HCT116 (cell line): ENCODE data around the gene IRGM. TPM values are rescaled to one million over a fixed set of nuclear protein-coding genes. Genes with fewer than 3 reads are reported as not detected.

Experiments
- ATAC-seq: fragments of 200-7000 bp; cut with Tn5 transposase; 2 replicates; pipeline ENCODE4 v1.9.1; 2020; ENCODE audit warnings: mild to moderate bottlenecking, moderate library complexity
- BruUV-seq: library from RNA; stranded (reverse); fragments of 400-500 nt; replicated peaks from 2 replicates; lab custom pipeline; 2021; lab: Mats Ljungman, UMichigan
- CTCF ChIA-PET: fragments of 300-600 bp; sonication (Branson Sonifier 250); formaldehyde crosslinking; loops from one replicate; lab custom pipeline; 2021; ENCODE audit warnings: antibody characterized with exemption; lab: Charles Lee
- POLR2A ChIA-PET: fragments of 300-600, 350-600 bp; sonication (Branson Sonifier 250); formaldehyde crosslinking; loops from one replicate; lab custom pipeline; 2021; ENCODE audit warnings: antibody characterized with exemption; lab: Charles Lee
- RAD21 ChIA-PET, 2 experiments: fragments of 300-600 bp; sonication (Branson Sonifier 250); formaldehyde crosslinking; loops; one replicate each; lab custom pipeline; 2023; ENCODE audit warnings: low total read pairs in 2 of 2; ENCODE audit not compliant: uncharacterized antibody in 2 of 2, unreplicated experiment in 2 of 2, low non-redundant PET in 1 of 2; lab: Charles Lee
- DNase-seq: peaks from one replicate; pipeline ENCODE4 v3.0.0-alpha.2; 2010; ENCODE audit warnings: low read depth, low spot score
- H2AFZ ChIP-seq: fragments of 200-600 bp; shearing (Covaris generic), sonication (generic); 2 replicates; pipeline ENCODE4 v1.6.1; 2017; ENCODE audit warnings: low read depth, mixed run types, mixed read lengths, antibody characterized with exemption, low read length; ENCODE audit not compliant: poor library complexity, severe bottlenecking
- H3K27ac ChIP-seq: 2 replicates; pipeline ENCODE4 v1.5.1; 2012; ENCODE audit warnings: low read depth, low read length
- H3K27me3 ChIP-seq: fragments of 200-600 bp; sonication (generic); 2 replicates; pipeline ENCODE4 v1.6.1; 2016; ENCODE audit warnings: mixed run types, low read length, mixed read lengths; ENCODE audit not compliant: insufficient read depth
- H3K36me3 ChIP-seq, 2 experiments: fragments of 200-500 bp in 1 of 2; fragments of 200-600 bp in 1 of 2; sonication (Bioruptor generic) in 1 of 2; sonication (generic) in 1 of 2; 2 replicates each; pipeline versions ENCODE4 v1.5.1 to v1.6.1; 2014 to 2016; ENCODE audit warnings: low read length in 2 of 2, inconsistent platforms in 1 of 2, mixed read lengths in 1 of 2, mixed run types in 1 of 2; ENCODE audit not compliant: insufficient read depth in 2 of 2, control insufficient read depth in 1 of 2
- H3K4me1 ChIP-seq, 2 experiments: fragments of 200-600 bp in 1 of 2; sonication (generic) in 1 of 2; 2 replicates each; pipeline versions ENCODE4 v1.5.1 to v1.6.1; 2012 to 2017; ENCODE audit warnings: low read length in 2 of 2, inconsistent platforms in 1 of 2, mild to moderate bottlenecking in 1 of 2, mixed read lengths in 1 of 2, mixed run types in 1 of 2, moderate library complexity in 1 of 2; ENCODE audit not compliant: insufficient read depth in 2 of 2, control insufficient read depth in 1 of 2
- H3K4me2 ChIP-seq: fragments of 200-600 bp; sonication (generic); 2 replicates; pipeline ENCODE4 v1.6.1; 2017; ENCODE audit warnings: mixed run types, low read length, mixed read lengths
- H3K4me3 ChIP-seq, 2 experiments: fragments of 200-600 bp in 1 of 2; sonication (generic) in 1 of 2; replicated peaks in 1 of 2; 2 replicates each; pipeline ENCODE4 v1.5.1; 2011 to 2016; ENCODE audit warnings: low read length in 2 of 2, control low read depth in 1 of 2, low read depth in 1 of 2, mild to moderate bottlenecking in 1 of 2, mixed read lengths in 1 of 2, mixed run types in 1 of 2
- H3K79me2 ChIP-seq: fragments of 200-600 bp; sonication (generic); 2 replicates; pipeline ENCODE4 v1.6.1; 2017; ENCODE audit warnings: mild to moderate bottlenecking, mixed run types, low read length, moderate library complexity, mixed read lengths; ENCODE audit not compliant: insufficient read depth
- H3K9ac ChIP-seq: fragments of 200-600 bp; sonication (generic); 2 replicates; pipeline ENCODE4 v1.6.1; 2016; ENCODE audit warnings: low read length, mixed read lengths
- H3K9me2 ChIP-seq: fragments of 200-600 bp; sonication (generic), shearing (Covaris generic); 2 replicates; pipeline ENCODE4 v1.6.1; 2017; ENCODE audit warnings: mixed run types, mild to moderate bottlenecking, moderate library complexity; ENCODE audit not compliant: insufficient read depth
- H3K9me3 ChIP-seq, 2 experiments: fragments of 200-500 bp in 1 of 2; fragments of 200-600 bp in 1 of 2; sonication (Bioruptor generic) in 1 of 2; sonication (generic) in 1 of 2; 2 replicates each; pipeline ENCODE4 v1.6.1; 2014 to 2017; ENCODE audit warnings: low read length in 2 of 2, mixed read lengths in 2 of 2, inconsistent platforms in 1 of 2, low read depth in 1 of 2, mild to moderate bottlenecking in 1 of 2, mixed run types in 1 of 2, moderate library complexity in 1 of 2; ENCODE audit not compliant: control insufficient read depth in 1 of 2, insufficient read depth in 1 of 2
- H4K20me1 ChIP-seq: fragments of 200-600 bp; sonication (generic), shearing (Covaris generic); 2 replicates; pipeline ENCODE4 v1.6.1; 2017; ENCODE audit warnings: mixed run types, mild to moderate bottlenecking, moderate library complexity; ENCODE audit not compliant: insufficient read depth
- CBX3 ChIP-seq: IDR thresholded peaks from 2 replicates; pipeline ENCODE4 v1.6.1; 2012; ENCODE audit warnings: low read depth
- CTCF ChIP-seq, 3 experiments: fragments of 200-600 bp in 1 of 3; sonication (generic) in 1 of 3; IDR thresholded peaks in 2 of 3; conservative IDR thresholded peaks in 1 of 3; 2 replicates each; pipeline ENCODE4 v1.5.1; 2012 to 2017; ENCODE audit warnings: low read depth in 2 of 3, low read length in 2 of 3, antibody characterized with exemption in 1 of 3, borderline replicate concordance in 1 of 3, control low read depth in 1 of 3, mild to moderate bottlenecking in 1 of 3, mixed read lengths in 1 of 3, mixed run types in 1 of 3, moderate library complexity in 1 of 3; ENCODE audit not compliant: insufficient read depth in 1 of 3
- EZH2 ChIP-seq: fragments of 200-600 bp; sonication (generic); IDR thresholded peaks from 2 replicates; pipeline ENCODE4 v1.6.1; 2017; ENCODE audit warnings: antibody characterized with exemption, mixed run types
- EZH2phosphoT487 ChIP-seq: fragments of 200-600 bp; IDR thresholded peaks from 2 replicates; pipeline ENCODE4 v1.6.1; 2018; ENCODE audit warnings: antibody characterized with exemption, borderline replicate concordance
- JUND ChIP-seq: IDR thresholded peaks from 2 replicates; pipeline ENCODE4 v1.6.1; 2012
- MAX ChIP-seq: IDR thresholded peaks from 2 replicates; pipeline ENCODE4 v1.6.1; 2012
- POLR2AphosphoS5 ChIP-seq: IDR thresholded peaks from 2 replicates; pipeline ENCODE4 v1.6.1; 2011; ENCODE audit warnings: mild to moderate bottlenecking, low read depth, low read length, moderate library complexity
- RAD21 ChIP-seq: IDR thresholded peaks from 2 replicates; pipeline ENCODE4 v1.6.1; 2012; ENCODE audit warnings: low read depth, mild to moderate bottlenecking
- SRF ChIP-seq: IDR thresholded peaks from 2 replicates; pipeline ENCODE4 v1.6.1; 2012; ENCODE audit warnings: low read depth
- intact Hi-C: fragments of 100-400 bp; cut with micrococcal nuclease; formaldehyde crosslinking; loops from 2 replicates; pipeline ENCODE4 v1.10.0; 2022
- total RNA-seq: library from RNA; stranded (reverse); gene quantifications from one replicate; pipeline ENCODE4 v1.2.1, GENCODE V29; 2021; ENCODE audit not compliant: unreplicated experiment

The IRGM gene
- total RNA-seq, 1 experiment from 2014 or later, result not detected

- Histone ChIP-seq H2AFZ (no peak overlapping the region), H3K27me3 (no peaks in the 10 kb centered on the region), H3K4me1 (peaks cover 0 to 4% of the 10 kb centered on the region in 2 experiments; a peak in 2 of 4 replicates), H3K9me2 (no peaks in the 10 kb centered on the region), H3K9ac (no peak overlapping the region), H3K4me2 (no peak overlapping the region), H3K79me2 (no peaks in the 10 kb centered on the region), H3K36me3 (no peaks in the 10 kb centered on the region), H3K4me3 (no peak overlapping the region), H3K27ac (no peak overlapping the region), H3K9me3 (no peaks in the 10 kb centered on the region), H4K20me1 (no peaks in the 10 kb centered on the region)
- intact Hi-C loops, result loop anchor here (5.0 kb wide), 1 partner anchor 191 kb away; no protein-coding TSS in a partner anchor
- no peak for TF ChIP-seq MAX
- TF ChIP-seq CTCF (IDR thresholded peaks at IDR 0.05 in 2 of 3, conservative IDR thresholded peaks at IDR 0.05 in 1 of 3; ENCODE audit: borderline replicate concordance in 1 of 3, insufficient read depth in 1 of 3, low read depth in 2 of 3, low read length in 2 of 3), result no peak
- TF ChIP-seq EZH2, result no peak
- no peak for TF ChIP-seq POLR2AphosphoS5
- no peak for TF ChIP-seq EZH2phosphoT487
- no peak for TF ChIP-seq SRF
- no peak for TF ChIP-seq CBX3
- no peak for TF ChIP-seq JUND
- no peak for TF ChIP-seq RAD21
- ChIA-PET POLR2A (no interaction called here), RAD21 (interaction anchor here in 1 of 2 experiments (1.4 kb wide), 1 partner anchor 288 kb away, joined by 4 read pairs; no protein-coding TSS in a partner anchor), CTCF (interaction anchor here (1.0 to 2.6 kb wide), 2 partner anchors 147 to 288 kb away, joined by 3 to 11 read pairs; partner anchors contain the start of gene RBM22)
- BruUV-seq, result no TSS peak
- DNase-seq, result no peak
- ATAC-seq, result no peak
Measured at GRCh38 chr5:150848271-150848670, 1.9 kb downstream of the IRGM start.
